Stimulated activated CD8-positive, alpha-beta memory T cell treated with anti-CD3 and anti-CD28 coated beads, Interleukin-2, amount 100 ng/mL, for 1 hour (primary cell): Measurements from ENCODE around the gene TGM1.
"Not testable (repeated sequence)": the region's sequence is repeated elsewhere in the genome, so short reads cannot be mapped to it uniquely, and the experiment has no call there.

Source experiments
- DNase-seq, 2 donors: peaks; one replicate each; pipeline ENCODE4 v3.0.0-alpha.2; 2020; ENCODE audit warnings: low read depth in 2 of 2

Gene TGM1

GRCh38 chr14:24234095-24235005, 28.6 kb downstream of the TGM1 start:
- no peak for DNase-seq

GRCh38 chr14:24233538-24233866, 29.5 kb downstream of the TGM1 start:
- no peak for DNase-seq

- DNase-seq = no peak
Measured at GRCh38 chr14:24232645-24233537, 30.1 kb downstream of the TGM1 start, which contains the start of gene GMPR2. Gene GMPR2 (plus strand): TSS chr14:24232929. CDS start chr14:24233254, 325 bp downstream.

- DNase-seq = peak; percentile 65 to 79
Measured at GRCh38 chr14:24232121-24232644, 30.8 kb downstream of the TGM1 start, which contains the start of gene NEDD8. Gene NEDD8 (minus strand): TSS chr14:24232367. CDS start chr14:24232267, 100 bp downstream.

GRCh38 chr14:24231263-24232120, 31.5 kb downstream of the TGM1 start:
- DNase-seq = no peak

GRCh38 chr14:24228902-24229301, 34.1 kb downstream of the TGM1 start:
- DNase-seq = no peak

- no peak for DNase-seq
Measured at GRCh38 chr14:24226473-24226872, 36.5 kb downstream of the TGM1 start.

- no peak for DNase-seq
Measured at GRCh38 chr14:24224618-24225071, 38.3 kb downstream of the TGM1 start.

GRCh38 chr14:24222987-24223386, 40.0 kb downstream of the TGM1 start:
- DNase-seq = not testable (repeated sequence)

- no peak for DNase-seq
Measured at GRCh38 chr14:24219521-24219920, 43.5 kb downstream of the TGM1 start.

GRCh38 chr14:24219080-24219479, 43.9 kb downstream of the TGM1 start:
- no peak for DNase-seq

- not testable (repeated sequence) for DNase-seq
Measured at GRCh38 chr14:24216876-24217275, 46.1 kb downstream of the TGM1 start.

- DNase-seq = no peak
Measured at GRCh38 chr14:24216345-24216699, 46.7 kb downstream of the TGM1 start.

- DNase-seq = peak; percentile 63 to 75
Measured at GRCh38 chr14:24215495-24216344, 47.3 kb downstream of the TGM1 start, which contains the start of gene MDP1. Gene MDP1 (minus strand): TSS chr14:24216066. CDS start chr14:24215955, 111 bp downstream.

GRCh38 chr14:24213866-24214662, 48.9 kb downstream of the TGM1 start:
- DNase-seq = no peak

- DNase-seq = peak; percentile 92 to 93
Measured at GRCh38 chr14:24212924-24213865, 49.8 kb downstream of the TGM1 start, which contains the start of gene CHMP4A. Gene CHMP4A (minus strand): TSS chr14:24213488. CDS start chr14:24213439, 49 bp downstream.

- no peak for DNase-seq
Measured at GRCh38 chr14:24211311-24211710, 51.7 kb downstream of the TGM1 start.

GRCh38 chr14:24207625-24208024, 55.4 kb downstream of the TGM1 start:
- DNase-seq = no peak
